Ishikawa (cell line): ENCODE measurements around the gene GNAI1.

Experiments used
- CEBPB ChIP-seq: IDR thresholded peaks from 2 replicates; pipeline ENCODE4 v1.6.1; 2012
- CREB1 ChIP-seq: IDR thresholded peaks from 2 replicates; pipeline ENCODE4 v1.6.1; 2012; ENCODE audit warnings: low read depth
- EGR1 ChIP-seq: IDR thresholded peaks from 2 replicates; pipeline ENCODE4 v1.6.1; 2012
- EP300 ChIP-seq: IDR thresholded peaks from 2 replicates; pipeline ENCODE4 v1.6.1; 2012; ENCODE audit warnings: borderline replicate concordance
- FOXM1 ChIP-seq: IDR thresholded peaks from 2 replicates; pipeline ENCODE4 v1.6.1; 2012; ENCODE audit warnings: low read depth, borderline replicate concordance
- MAX ChIP-seq: IDR thresholded peaks from 2 replicates; pipeline ENCODE4 v1.6.1; 2012
- NFIC ChIP-seq: IDR thresholded peaks from 2 replicates; pipeline ENCODE4 v1.6.1; 2012
- RAD21 ChIP-seq: IDR thresholded peaks from 2 replicates; pipeline ENCODE4 v1.6.1; 2012; ENCODE audit warnings: low read depth
- REST ChIP-seq: IDR thresholded peaks from 2 replicates; pipeline ENCODE4 v1.6.1; 2012; ENCODE audit warnings: low read depth, mild to moderate bottlenecking
- TAF1 ChIP-seq: IDR thresholded peaks from 2 replicates; pipeline ENCODE4 v1.6.1; 2012; ENCODE audit warnings: low read depth, mild to moderate bottlenecking
- TCF12 ChIP-seq: IDR thresholded peaks from 2 replicates; pipeline ENCODE4 v1.6.1; 2012; ENCODE audit warnings: low read depth
- TEAD4 ChIP-seq: IDR thresholded peaks from 2 replicates; pipeline ENCODE4 v1.6.1; 2012
- USF1 ChIP-seq: IDR thresholded peaks from 2 replicates; pipeline ENCODE4 v1.6.1; 2012
- YY1 ChIP-seq: IDR thresholded peaks from 2 replicates; pipeline ENCODE4 v1.6.1; 2012; ENCODE audit warnings: low read depth
- ZBTB7A ChIP-seq: IDR thresholded peaks from 2 replicates; pipeline ENCODE4 v1.6.1; 2012; ENCODE audit warnings: low read depth

Gene GNAI1

GRCh38 chr7:80134115-80134535, 506 bp upstream of the GNAI1 start:
- TF ChIP-seq TEAD4 (no peak), ZBTB7A (no peak), CEBPB (no peak), USF1 (no peak), TCF12 (no peak), REST (no peak), NFIC (no peak), CREB1 (no peak), TAF1 (no peak), MAX (no peak), EP300 (no peak), FOXM1 (no peak), RAD21 (no peak), YY1 (no peak), EGR1 (no peak)

GRCh38 chr7:80135309-80136104, 876 bp downstream of the GNAI1 start:
- TF ChIP-seq MAX (peak; percentile 20; the same call in 1 of the 2 replicates), EP300 (no peak)

GRCh38 chr7:80136261-80137055, 1.8 kb downstream of the GNAI1 start:
- TF ChIP-seq FOXM1 (no peak), NFIC (no peak), CREB1 (no peak), TCF12 (no peak), EP300 (no peak), EGR1 (no peak), RAD21 (no peak), TAF1 (no peak), MAX (no peak), CEBPB (no peak), TEAD4 (no peak), USF1 (no peak)

- no peak for TF ChIP-seq TAF1
- no peak for TF ChIP-seq EP300
- no peak for TF ChIP-seq TEAD4
- TF ChIP-seq FOXM1: no peak
- TF ChIP-seq RAD21: no peak
- TF ChIP-seq CEBPB: no peak
- no peak for TF ChIP-seq CREB1
- no peak for TF ChIP-seq MAX
- no peak for TF ChIP-seq YY1
- TF ChIP-seq TCF12: no peak
- no peak for TF ChIP-seq ZBTB7A
- no peak for TF ChIP-seq REST
- no peak for TF ChIP-seq USF1
- TF ChIP-seq EGR1: no peak
Measured at GRCh38 chr7:80137410-80137809, 2.8 kb downstream of the GNAI1 start.
